ENCODE data around the gene CHRNA10.
"Not testable (repeated sequence)": the region's sequence is repeated elsewhere in the genome, so short reads cannot be mapped to it uniquely, and the experiment has no call there.

The CHRNA10 gene

GRCh38 chr11:3659595-3660515 is 11.3 kb downstream of the CHRNA10 start:
- Mint-ChIP-seq H3K9me3 (no peaks in the 10 kb centered on the region), H3K27me3 (peaks cover 11% of the 10 kb centered on the region), H3K36me3 (ENCODE audit: insufficient read depth) (no peaks in the 10 kb centered on the region), H3K4me1 (no peaks in the 10 kb centered on the region), H3K4me3 (no peak overlapping the region), H3K27ac (ENCODE audit: low read depth) (no peak overlapping the region)
- no peak for DNase-seq (ENCODE audit: low spot score in 2 of 2)
- no peak for ATAC-seq (replicated peaks; ENCODE audit: extremely low read depth, poor library complexity, severe bottlenecking)

GRCh38 chr11:3658252-3658651 is 12.9 kb downstream of the CHRNA10 start:
- peaks cover 11% of the 10 kb centered on the region for H3K27me3 Mint-ChIP-seq
- H3K4me1 Mint-ChIP-seq = no peaks in the 10 kb centered on the region
- H3K4me3 Mint-ChIP-seq = no peak overlapping the region
- ATAC-seq (replicated peaks; ENCODE audit: extremely low read depth, poor library complexity, severe bottlenecking) (no peak), DNase-seq (ENCODE audit: low spot score in 2 of 2) (no peak)
- no peaks in the 10 kb centered on the region for H3K36me3 Mint-ChIP-seq (ENCODE audit: insufficient read depth)
- no peaks in the 10 kb centered on the region for H3K9me3 Mint-ChIP-seq
- H3K27ac Mint-ChIP-seq (ENCODE audit: low read depth) = no peak overlapping the region

- H3K27ac Mint-ChIP-seq (ENCODE audit: low read depth); H3K4me1 Mint-ChIP-seq; DNase-seq (ENCODE audit: low spot score in 2 of 2); H3K36me3 Mint-ChIP-seq (ENCODE audit: insufficient read depth); H3K4me3 Mint-ChIP-seq; H3K9me3 Mint-ChIP-seq; ATAC-seq (replicated peaks; ENCODE audit: extremely low read depth, poor library complexity, severe bottlenecking): not testable (repeated sequence)
- peaks cover 11% of the 10 kb centered on the region for H3K27me3 Mint-ChIP-seq
These were observed 13.9 kb downstream of the CHRNA10 start for GRCh38 chr11:3657331-3657730.

GRCh38 chr11:3655547-3655946 is 15.6 kb downstream of the CHRNA10 start:
- ATAC-seq (replicated peaks; ENCODE audit: extremely low read depth, poor library complexity, severe bottlenecking) = no peak
- H3K9me3 Mint-ChIP-seq = no peaks in the 10 kb centered on the region
- H3K27me3 Mint-ChIP-seq = peaks cover 24% of the 10 kb centered on the region

GRCh38 chr11:3652514-3652913 is 18.7 kb downstream of the CHRNA10 start:
- H3K36me3 Mint-ChIP-seq (ENCODE audit: insufficient read depth); H3K9me3 Mint-ChIP-seq; DNase-seq (ENCODE audit: low spot score in 2 of 2); ATAC-seq (replicated peaks; ENCODE audit: extremely low read depth, poor library complexity, severe bottlenecking); H3K27ac Mint-ChIP-seq (ENCODE audit: low read depth); H3K4me3 Mint-ChIP-seq; H3K4me1 Mint-ChIP-seq: not testable (repeated sequence)
- peaks cover 41% of the 10 kb centered on the region for H3K27me3 Mint-ChIP-seq

More at GRCh38 chr11:3655547-3655946, 15.6 kb downstream of the CHRNA10 start:
- no peaks in the 10 kb centered on the region for H3K36me3 Mint-ChIP-seq (ENCODE audit: insufficient read depth)
- no peak overlapping the region for H3K27ac Mint-ChIP-seq (ENCODE audit: low read depth)
- no peaks in the 10 kb centered on the region for H3K4me1 Mint-ChIP-seq
- H3K4me3 Mint-ChIP-seq = no peak overlapping the region
- DNase-seq (ENCODE audit: low spot score in 2 of 2) = no peak

- not testable (repeated sequence) for ATAC-seq (replicated peaks; ENCODE audit: extremely low read depth, poor library complexity, severe bottlenecking); H3K27ac Mint-ChIP-seq (ENCODE audit: low read depth); H3K4me1 Mint-ChIP-seq; H3K36me3 Mint-ChIP-seq (ENCODE audit: insufficient read depth); DNase-seq (ENCODE audit: low spot score in 2 of 2); H3K9me3 Mint-ChIP-seq; H3K4me3 Mint-ChIP-seq
- H3K27me3 Mint-ChIP-seq = peaks cover 67% of the 10 kb centered on the region
These were observed 21.8 kb downstream of the CHRNA10 start for GRCh38 chr11:3649374-3649773.

- not testable (repeated sequence) for H3K4me3 Mint-ChIP-seq; H3K36me3 Mint-ChIP-seq (ENCODE audit: insufficient read depth); ATAC-seq (replicated peaks; ENCODE audit: extremely low read depth, poor library complexity, severe bottlenecking); H3K27ac Mint-ChIP-seq (ENCODE audit: low read depth); H3K4me1 Mint-ChIP-seq; DNase-seq (ENCODE audit: low spot score in 2 of 2); H3K9me3 Mint-ChIP-seq
- peaks cover 72% of the 10 kb centered on the region for H3K27me3 Mint-ChIP-seq
These were observed 22.3 kb downstream of the CHRNA10 start for GRCh38 chr11:3648843-3649242.

GRCh38 chr11:3645552-3645951 is 25.6 kb downstream of the CHRNA10 start:
- H3K27ac Mint-ChIP-seq (ENCODE audit: low read depth) = no peak overlapping the region
- DNase-seq (ENCODE audit: low spot score in 2 of 2) = no peak
- H3K36me3 Mint-ChIP-seq (ENCODE audit: insufficient read depth) = no peaks in the 10 kb centered on the region
- no peak for ATAC-seq (replicated peaks; ENCODE audit: extremely low read depth, poor library complexity, severe bottlenecking)
- no peaks in the 10 kb centered on the region for H3K9me3 Mint-ChIP-seq
- H3K4me3 Mint-ChIP-seq = no peak overlapping the region
- peaks cover 12% of the 10 kb centered on the region for H3K4me1 Mint-ChIP-seq
- peaks cover 87% of the 10 kb centered on the region for H3K27me3 Mint-ChIP-seq

GRCh38 chr11:3644817-3645235 is 26.4 kb downstream of the CHRNA10 start, which contains the start of gene ART1:
Gene ART1 (plus strand): TSS chr11:3645128. CDS start chr11:3659214, 14,086 bp downstream.
- Mint-ChIP-seq H3K27ac (ENCODE audit: low read depth) (no peak within 1 kb of the TSS), H3K27me3 (peaks cover 86% of the 10 kb centered on the region), H3K4me3 (no peak within 1 kb of the TSS), H3K4me1 (peaks cover 12% of the 10 kb centered on the region), H3K36me3 (ENCODE audit: insufficient read depth) (no peaks in the 10 kb centered on the region), H3K9me3 (no peaks in the 10 kb centered on the region)
- ATAC-seq (replicated peaks; ENCODE audit: extremely low read depth, poor library complexity, severe bottlenecking) = no peak
- no peak for DNase-seq (ENCODE audit: low spot score in 2 of 2)

- H3K9me3 Mint-ChIP-seq; ATAC-seq (replicated peaks; ENCODE audit: extremely low read depth, poor library complexity, severe bottlenecking); H3K36me3 Mint-ChIP-seq (ENCODE audit: insufficient read depth); DNase-seq (ENCODE audit: low spot score in 2 of 2); H3K27ac Mint-ChIP-seq (ENCODE audit: low read depth): not testable (repeated sequence)
- Mint-ChIP-seq H3K4me1 (peaks cover 12% of the 10 kb centered on the region), H3K4me3 (peak overlapping the region; percentile 61), H3K27me3 (peaks cover 86% of the 10 kb centered on the region)
These were observed 28.1 kb downstream of the CHRNA10 start for GRCh38 chr11:3643102-3643546.

GRCh38 chr11:3642071-3642951 is 28.9 kb downstream of the CHRNA10 start:
- H3K4me1 Mint-ChIP-seq = peaks cover 12% of the 10 kb centered on the region
- no peaks in the 10 kb centered on the region for H3K36me3 Mint-ChIP-seq (ENCODE audit: insufficient read depth)
- no peaks in the 10 kb centered on the region for H3K9me3 Mint-ChIP-seq
- peak; percentile 70 for ATAC-seq (replicated peaks; ENCODE audit: extremely low read depth, poor library complexity, severe bottlenecking)
- peak overlapping the region; percentile 63 for H3K4me3 Mint-ChIP-seq
- DNase-seq (ENCODE audit: low spot score in 2 of 2) = peak in 1 of 2 donors; percentile 18
- H3K27me3 Mint-ChIP-seq = peaks cover 88% of the 10 kb centered on the region
- H3K27ac Mint-ChIP-seq (ENCODE audit: low read depth) = no peak overlapping the region

- H3K4me1 Mint-ChIP-seq = peaks cover 12% of the 10 kb centered on the region
- ATAC-seq (replicated peaks; ENCODE audit: extremely low read depth, poor library complexity, severe bottlenecking) (peak; percentile 10), DNase-seq (ENCODE audit: low spot score in 2 of 2) (no peak)
- H3K4me3 Mint-ChIP-seq = peak within 1 kb of the TSS; percentile 63
- H3K9me3 Mint-ChIP-seq = no peaks in the 10 kb centered on the region
- H3K27me3 Mint-ChIP-seq = peaks cover 91% of the 10 kb centered on the region
- no peaks in the 10 kb centered on the region for H3K36me3 Mint-ChIP-seq (ENCODE audit: insufficient read depth)
- peak within 1 kb of the TSS; percentile 4 for H3K27ac Mint-ChIP-seq (ENCODE audit: low read depth)
These were observed 29.5 kb downstream of the CHRNA10 start, which contains the start of gene ART5 for GRCh38 chr11:3641701-3642070. Gene ART5 (minus strand): TSS chr11:3641992. CDS start chr11:3641862, 130 bp downstream.
